Activated CD4-positive, alpha-beta T cell treated with anti-CD3 and anti-CD28 coated beads, Interleukin-2, Interleukin-6, amounts not matched to agents 100 ng/mL and 50 ng/mL, durations not matched to agents 16 hours and 8 hours (primary cell): Measurements from ENCODE around the gene PTDSS2.

Experiments used
- DNase-seq: peaks from one replicate; pipeline ENCODE4 v3.0.0-alpha.2; 2020

PTDSS2 gene

DNA sequence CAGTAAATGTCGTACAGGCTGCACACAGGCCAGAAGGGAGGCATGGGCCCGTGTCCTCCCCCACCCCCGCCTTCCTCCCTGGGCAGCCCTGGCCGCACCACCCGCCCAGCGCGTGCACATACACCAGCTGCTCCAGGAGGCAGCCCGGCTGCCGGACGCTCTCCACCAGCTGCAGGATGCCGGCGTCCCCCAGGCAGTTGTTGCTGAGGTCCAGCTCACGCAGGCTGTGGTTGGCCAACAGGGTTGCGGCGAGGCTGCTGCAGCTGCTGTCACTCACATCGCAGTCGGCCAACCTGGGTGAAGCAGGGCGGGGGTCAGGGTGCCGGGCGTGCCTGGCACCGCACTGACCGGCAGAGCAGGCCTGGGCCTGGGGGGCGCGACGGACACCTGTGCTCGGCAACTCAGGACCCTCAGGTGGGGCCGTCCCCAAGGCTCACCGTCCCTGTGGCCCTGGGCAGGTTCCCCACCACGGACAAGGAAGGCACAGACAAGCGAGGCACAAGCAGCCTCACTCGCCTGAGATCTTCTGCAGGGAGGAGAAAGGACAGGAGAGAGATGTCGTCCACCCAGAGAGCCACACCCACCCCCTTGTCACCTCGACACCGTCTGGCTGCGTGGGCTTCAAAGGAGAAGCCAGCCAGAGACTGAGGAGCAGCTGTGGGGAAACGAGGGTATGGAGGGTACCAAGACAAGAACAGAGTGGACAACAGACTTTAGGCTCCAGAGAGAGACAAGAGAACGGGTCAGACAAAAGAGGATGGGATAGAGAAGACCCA is 44.9 kb downstream of the PTDSS2 start:
- DNase-seq: no peak

DNA sequence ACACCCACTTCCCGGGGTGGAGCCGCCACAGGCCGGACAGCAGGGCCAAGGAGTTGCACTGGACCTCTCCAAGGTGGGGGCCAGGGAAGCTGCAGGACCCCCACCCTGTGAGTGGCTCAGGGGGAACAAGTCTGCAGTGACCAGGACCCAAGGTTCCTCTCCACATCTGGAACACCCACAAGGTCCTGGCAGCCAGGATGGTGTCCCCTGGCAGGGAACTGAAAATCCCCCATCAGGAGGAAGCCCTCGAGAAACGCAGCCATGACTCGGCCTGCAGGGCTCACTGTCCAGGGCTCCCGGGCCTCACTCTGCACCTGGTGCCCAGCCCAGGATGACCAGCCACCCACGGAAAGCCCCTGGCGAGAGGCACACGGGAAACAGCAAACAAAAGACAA is 45.5 kb downstream of the PTDSS2 start:
- no peak for DNase-seq

DNA sequence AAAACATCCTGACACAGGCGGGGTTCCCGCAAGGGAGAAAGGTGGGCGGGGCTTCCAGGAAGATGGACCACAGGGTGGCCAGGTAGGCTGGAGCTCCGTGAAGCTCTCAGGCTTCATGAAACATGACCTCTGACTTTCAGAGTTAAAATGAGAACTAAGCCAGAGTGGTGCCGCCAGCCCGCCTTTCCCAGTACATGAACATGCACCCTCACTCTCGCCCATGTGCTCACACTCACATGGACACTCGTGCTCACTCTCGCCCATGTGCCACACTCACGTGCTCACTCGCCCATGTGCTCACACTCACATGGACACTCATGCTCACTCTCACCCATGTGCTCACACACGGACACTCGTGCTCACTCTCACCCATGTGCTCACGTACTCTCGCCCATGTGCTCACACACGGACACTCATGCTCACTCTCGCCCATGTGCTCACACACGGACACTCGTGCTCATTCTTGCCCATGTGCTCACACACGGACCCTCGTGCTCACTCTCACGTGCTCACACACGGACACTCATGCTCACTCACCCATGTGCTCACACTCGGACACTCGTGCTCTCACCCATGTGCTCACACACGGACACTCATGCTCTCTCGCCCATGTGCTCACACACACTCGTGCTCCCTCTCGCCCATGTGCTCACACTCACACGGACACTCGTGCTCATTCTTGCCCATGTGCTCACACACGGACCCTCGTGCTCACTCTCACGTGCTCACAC is 46.9 kb downstream of the PTDSS2 start:
- DNase-seq: no peak

DNA sequence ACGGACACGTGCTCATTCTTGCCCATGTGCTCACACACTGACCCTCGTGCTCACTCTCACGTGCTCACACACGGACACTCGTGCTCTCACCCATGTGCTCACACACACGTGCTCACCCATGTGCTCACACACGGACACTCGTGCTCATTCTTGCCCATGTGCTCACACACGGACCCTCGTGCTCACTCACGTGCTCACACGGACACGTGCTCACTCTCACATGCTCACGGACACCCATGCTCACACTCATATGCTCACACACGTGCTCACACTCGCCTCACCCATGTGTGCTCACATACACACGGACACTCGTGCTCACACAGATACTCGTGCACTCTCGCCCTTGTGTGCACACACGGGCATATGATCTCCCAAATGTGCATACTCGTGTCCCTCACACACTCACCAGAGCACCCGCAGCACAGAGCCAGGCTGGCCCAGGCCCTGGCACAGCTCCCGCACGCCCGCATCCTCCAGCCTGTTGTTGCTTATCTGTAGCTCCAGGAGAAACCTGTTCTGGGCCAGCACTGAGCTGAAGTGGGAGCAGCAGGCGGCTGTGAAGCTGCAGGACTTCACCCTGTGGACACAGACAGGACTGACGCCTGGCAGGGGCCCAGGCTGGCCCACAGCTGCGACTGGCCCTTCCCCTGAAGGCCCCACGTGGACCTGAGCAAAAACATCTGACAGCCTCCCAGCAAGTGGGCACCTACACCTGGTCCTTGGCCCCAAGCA is 47.7 kb downstream of the PTDSS2 start:
- no peak for DNase-seq

DNA sequence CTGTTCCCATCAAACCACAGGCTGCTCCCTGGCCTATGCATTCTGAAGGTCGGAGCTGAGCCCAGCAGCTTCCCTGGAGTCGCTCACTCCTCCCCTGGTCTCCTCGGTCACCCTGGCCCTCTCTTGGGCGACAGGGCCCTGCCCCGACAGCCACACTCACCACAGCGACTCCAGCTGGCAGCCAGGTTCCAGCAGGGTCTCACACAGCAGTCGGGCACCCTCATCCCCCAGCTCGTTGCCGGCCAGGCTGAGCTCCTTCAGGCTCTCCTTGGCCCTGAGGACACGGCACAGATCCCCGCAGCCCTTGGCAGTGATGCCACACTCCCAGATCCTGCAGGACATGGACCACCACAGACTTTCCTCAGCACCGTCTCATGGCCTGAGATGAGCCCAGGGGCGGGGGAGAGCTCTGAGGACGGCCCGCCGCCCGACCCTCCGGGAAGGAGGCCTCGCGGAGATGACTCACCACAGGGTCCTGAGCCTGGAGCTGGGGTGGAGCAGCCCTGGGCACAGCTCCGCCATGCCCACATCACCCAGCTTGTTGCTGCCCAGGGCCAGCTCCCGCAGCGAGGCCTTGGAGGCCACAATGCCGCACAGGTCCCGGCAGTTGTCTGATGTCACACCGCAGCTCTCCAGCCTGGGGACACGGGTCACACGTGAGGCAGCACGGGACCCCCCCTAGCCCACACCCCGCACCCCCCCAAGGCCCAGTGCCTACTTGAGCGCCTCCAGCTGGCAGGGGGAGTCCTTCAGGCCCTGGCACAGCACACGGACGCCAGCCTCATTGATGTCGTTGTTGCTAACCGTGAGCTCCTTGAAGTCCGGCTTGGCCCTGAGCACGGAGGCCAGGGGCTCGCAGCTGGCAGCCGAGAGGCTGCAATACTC is 48.5 kb downstream of the PTDSS2 start:
- no peak for DNase-seq

DNA sequence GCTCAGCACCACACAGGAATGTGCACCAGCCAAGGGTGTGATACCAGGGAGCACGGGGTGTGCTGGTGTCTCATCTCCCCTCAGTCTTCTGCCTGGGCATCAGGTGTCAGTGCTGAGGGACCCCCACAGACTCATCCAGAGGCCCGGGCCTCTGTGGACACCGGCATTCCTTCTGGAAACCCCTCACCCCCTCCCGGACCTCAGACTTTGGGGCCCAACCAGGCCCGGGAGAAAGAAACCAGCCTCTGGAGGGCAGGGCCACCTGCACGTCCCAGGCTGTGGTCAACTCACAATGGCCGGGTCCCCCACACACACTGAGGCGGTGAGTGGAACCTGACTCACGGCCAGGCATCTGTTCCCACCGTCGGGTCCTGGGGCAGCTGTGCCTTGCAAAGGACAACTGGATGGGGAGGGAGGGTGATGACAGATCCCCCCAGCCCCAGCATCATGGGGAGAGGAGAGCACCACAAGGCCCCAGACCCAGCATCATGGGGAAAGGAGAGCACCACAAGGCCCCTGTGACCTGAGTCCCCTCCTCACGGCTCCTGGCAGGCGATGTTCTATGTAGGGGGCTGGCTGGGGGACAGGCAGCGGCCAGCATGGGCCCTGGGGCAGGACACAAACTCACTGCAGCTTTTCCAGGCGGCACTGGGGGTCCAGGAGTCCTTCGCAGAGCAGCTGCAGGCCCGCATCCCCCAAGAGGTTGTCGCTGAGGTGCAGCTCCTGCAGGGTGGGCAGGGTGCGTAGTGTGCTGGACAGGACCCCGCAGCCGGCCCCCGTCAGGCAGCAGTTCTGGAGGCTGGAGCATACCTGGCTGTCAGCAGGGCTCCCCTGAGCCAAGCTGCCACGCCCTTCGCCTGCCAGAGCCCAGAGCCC is 49.4 kb downstream of the PTDSS2 start:
- no peak for DNase-seq

DNA sequence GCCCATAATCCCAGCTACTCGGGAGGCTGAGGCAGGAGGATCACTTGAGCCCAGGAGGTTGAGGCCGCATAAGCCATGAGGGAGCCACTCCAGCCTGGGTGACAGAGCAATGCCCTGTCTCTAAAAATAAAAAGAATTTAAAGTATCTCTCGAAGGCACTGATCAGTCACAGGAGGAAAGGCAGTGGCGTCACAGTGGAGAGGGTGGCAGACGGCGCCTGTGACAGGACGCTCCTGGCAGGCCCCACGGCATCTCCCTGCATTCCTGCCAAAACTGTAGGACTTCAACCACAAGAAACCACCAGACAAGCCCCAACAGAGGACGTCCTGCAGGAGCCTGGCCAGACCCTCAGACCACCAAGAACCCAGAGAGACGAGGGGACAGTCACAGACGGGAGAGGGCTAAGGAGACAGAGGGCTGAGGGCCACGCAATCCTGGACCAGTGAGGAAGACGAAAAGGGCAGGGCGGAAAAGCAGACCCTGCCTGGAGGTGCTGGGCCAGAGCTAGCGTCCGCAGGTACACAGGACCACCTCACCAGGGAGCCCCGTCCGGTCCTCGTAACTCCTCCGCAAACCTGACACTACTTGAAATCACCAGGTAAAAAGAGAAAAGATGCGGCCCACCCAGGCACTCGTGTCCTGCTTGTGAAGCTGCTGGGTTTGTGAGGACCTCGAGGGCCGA is 51.1 kb downstream of the PTDSS2 start:
- no peak for DNase-seq

DNA sequence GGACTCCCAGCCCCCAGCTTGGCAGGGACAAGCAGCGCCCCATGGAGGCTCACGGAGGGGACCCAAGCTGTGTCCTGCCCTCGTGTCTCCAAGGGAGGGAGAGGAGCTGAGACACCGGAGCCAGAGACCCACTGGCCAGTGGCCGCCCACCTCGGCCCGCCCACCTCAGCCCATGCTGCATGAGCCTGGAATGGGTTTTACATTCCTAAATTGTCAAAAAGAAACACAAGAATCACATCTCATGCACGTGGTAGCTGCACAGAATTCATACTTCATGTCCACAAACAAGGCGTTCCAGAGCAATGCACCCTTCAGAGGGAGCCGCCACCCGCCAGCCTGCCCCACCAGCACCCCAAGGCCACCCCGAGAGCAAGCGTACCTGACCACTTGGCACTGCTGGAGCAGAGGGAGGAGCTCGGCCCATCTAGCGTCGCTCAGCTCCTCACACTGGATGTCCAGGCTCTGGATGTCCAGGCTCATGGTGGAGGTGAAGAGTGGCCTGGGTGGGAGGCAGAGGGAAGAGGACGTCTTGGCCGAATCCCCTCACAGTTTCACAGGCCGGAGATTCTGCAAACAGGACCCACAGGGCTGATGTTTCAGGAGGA is 51.7 kb downstream of the PTDSS2 start:
- DNase-seq: no peak

DNA sequence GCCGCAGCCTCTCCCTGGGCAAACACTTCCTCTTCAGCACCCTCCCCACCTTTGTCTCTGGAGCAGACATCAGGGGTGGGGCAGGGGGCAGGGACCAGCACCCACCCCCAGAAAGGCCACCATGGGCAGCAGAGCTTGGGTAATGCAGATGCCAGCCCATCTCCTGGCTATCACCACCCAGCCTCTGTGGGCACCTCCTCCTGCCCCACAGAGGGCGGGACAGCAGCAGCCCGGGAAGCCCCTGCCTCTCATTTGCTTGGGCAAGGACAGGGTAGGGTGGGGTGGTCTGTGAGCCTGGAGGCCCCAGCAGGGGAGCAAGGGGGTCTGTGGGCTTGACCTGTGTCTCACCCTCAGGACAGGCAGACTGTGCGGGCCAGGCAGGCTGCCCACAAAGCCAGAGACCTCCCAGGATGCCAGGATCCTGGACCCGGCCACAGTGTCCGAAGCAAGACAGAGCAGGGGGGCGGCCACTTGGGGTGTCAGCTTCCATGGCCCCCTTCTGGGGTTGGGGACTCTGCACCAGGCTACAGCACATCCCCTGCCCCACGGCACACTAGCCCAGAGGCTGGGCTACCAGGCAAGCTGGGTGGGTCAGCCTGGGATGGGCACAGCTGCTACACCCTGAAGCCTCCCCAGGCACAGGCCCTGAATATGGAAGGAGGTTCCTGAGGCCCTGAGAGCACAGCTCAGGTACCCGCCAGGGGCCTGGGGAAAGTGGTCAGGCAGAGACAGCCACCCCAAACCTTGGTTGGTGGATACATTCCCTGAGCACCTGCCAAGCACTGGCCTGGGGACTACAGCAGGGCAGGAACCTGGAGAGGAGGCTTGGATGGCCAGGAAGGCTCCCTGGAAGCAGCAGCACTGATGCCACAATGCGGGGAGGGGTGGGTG is 52.5 kb downstream of the PTDSS2 start:
- DNase-seq: no peak

DNA sequence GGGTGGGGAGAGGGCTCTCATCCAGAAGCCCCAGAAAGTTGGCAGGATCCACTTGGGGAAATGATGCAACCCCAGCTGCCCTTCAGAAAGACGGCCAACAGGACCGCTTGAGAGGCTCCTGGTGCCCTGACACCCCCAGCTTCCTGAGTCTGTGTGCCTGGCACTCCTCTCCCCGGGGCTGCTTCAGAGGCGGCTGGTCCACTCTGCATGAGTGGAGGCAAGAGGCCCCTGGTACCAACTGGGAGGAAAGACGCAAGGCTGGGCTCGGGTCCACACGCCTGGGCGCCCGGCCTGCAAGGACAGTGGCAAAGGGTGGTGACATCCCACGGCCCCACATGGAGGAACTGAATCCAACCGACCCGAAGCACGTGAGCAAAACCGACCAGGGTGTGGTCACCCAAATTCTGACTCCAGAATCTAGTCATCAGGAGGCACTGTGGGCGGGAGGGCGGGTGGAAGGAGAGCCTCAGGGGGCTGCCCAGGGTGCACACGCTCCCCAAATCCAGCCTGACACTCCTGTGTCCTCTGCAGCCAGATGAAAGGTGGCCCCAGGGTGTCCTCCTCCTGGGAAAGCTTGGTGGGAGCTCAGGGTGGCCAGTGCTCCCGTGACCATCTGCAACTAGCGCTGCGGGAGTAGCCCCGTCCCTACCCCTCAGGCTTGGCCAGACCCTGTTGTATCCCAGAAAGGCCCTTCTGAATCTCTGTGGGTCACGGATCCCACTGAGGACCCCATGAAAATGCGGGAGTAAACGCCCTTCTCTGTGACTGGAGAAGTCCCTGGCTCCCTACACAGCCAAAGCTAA is 53.3 kb downstream of the PTDSS2 start:
- DNase-seq: peak; percentile 77

DNA sequence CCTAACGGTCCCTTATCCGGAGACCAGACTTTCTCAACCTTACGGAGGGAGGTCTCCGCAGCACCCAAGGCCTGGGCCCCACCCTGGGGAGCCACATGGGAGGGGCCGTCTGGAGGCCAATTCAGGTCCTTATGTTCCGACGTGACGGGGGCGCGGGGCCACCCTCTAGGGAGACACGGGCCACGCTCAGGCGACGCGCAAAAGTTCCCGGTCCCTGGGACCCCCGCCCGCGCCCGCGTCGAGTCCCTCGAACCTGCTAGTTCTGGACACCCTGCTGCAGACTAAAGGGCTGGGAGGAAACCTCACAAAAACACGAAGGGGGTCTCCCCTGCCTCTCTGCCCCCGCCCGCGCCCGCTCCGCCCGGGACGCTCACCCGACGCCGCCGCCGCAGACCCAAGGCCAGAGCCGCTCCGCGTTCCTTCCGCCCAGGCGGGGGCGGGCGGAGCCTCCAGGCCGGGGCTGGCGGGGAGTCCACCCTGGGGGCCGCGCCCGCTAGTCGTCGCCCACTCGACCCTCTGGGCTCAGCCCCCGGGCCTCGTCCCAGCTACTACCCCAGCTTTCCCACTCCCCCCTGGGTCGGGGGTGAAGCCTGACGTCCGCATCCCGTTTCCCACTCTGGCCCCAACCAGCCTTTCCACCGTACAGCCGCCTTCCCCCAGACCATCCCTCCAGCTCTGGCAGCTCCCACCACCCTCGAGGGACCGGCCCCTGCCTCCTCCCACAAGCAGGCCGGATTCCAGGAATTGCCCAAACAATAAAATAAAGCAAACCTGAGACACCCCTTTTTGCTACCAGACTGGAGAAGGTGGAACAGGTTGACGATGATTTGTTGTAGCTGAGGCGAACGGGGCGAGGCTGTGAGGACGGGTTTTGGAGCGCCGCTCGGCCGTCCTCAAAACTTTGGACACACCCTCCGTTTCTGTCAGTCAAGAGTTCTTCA is 54.2 kb downstream of the PTDSS2 start:
- DNase-seq: peak; percentile 39

DNA sequence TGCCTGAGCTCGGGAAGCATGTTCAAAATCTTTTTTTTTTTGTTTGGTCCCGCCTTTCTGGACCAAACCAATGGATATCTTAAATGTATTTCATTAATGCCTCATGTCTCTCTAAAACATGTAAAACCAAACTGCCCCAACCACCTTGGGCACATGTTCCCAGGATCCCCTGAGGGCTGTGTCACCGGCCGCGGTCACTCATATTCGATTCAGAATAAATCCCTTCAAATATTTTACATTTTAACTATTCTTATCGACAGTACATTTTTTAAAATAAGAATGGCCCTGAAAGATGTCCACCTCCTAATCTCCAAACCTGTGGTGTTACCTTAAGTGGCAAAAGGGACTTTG is 54.9 kb downstream of the PTDSS2 start:
- DNase-seq: no peak

DNA sequence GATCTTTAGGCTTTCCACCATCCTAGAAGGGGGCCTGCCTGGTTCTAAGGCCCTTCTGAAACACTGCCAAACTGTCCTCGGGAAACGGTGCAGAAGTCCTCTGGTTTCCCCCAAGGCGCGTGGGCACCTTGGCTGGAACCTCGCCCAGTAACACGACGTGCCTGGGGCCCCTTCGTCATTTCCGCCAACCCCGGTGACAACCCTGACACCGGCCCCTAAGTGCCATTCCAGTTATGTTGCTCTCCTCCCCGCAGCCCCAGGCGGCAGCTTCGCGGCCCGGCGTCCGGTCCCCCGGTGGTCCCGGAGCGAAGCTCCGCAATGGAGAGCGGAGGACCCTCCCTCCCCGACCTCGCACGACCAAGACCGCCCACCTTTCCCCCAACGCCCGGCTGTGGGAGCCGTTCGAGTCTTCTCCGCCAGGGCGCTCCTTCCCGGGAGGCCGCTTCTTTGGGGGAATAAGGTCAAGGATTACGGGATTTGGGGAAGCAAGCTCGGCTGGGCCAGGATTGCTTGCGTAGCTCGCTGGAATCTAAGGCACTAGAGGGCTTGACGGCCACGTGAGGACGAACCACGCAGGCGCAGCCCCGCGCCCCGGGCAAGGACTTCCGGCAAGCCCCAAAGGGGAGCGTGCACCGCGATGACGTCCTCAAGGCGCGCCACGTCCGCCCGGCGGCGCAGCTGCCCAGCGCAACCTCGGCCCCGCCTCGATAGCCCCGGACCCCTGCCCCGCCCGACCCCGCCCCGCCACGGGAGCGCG is 56.3 kb downstream of the PTDSS2 start:
- DNase-seq: peak; percentile 98

DNA sequence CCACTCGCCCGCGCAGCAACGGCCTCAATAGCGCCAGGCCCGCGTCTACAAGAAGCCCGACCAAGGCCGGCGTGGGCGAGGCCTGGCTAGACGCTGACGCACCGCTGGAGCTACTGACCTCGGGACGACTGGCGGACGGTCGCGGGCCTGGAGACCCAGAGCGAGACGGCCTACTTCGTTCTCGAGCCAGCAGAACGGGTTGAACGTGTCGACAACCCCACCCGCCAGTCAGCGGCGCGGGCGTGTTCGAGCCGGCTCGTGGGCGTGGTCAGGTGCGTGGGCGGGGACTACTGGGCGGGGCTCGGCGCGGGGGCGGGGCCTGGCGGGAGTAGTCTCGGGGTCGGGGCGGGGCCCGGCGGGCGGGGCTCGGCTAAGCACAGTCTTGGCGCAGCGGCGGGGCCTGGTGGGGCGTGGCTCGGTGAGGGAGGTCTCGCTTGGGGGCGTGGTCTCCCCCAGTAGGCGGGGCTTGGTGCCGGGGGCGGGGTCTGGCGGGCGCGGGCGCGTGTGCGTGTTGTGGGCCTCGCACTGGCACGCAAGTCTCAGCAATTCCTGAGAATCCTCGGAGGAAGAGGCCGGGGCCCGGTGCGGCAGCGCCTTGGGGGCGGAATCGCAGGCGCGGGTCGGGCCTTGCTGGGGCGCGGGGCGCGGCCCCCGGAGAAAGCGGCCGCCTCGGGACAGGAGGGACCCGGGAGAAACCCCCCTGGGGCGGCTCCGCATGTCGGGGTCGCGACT is 57.1 kb downstream of the PTDSS2 start, which contains the start of gene RNH1:
RNH1 (minus strand) TSS at position 248 of the 732 bp plus-strand sequence. CDS start 5,080 bp downstream, outside the sequence.
- peak; percentile 100 for DNase-seq

DNA sequence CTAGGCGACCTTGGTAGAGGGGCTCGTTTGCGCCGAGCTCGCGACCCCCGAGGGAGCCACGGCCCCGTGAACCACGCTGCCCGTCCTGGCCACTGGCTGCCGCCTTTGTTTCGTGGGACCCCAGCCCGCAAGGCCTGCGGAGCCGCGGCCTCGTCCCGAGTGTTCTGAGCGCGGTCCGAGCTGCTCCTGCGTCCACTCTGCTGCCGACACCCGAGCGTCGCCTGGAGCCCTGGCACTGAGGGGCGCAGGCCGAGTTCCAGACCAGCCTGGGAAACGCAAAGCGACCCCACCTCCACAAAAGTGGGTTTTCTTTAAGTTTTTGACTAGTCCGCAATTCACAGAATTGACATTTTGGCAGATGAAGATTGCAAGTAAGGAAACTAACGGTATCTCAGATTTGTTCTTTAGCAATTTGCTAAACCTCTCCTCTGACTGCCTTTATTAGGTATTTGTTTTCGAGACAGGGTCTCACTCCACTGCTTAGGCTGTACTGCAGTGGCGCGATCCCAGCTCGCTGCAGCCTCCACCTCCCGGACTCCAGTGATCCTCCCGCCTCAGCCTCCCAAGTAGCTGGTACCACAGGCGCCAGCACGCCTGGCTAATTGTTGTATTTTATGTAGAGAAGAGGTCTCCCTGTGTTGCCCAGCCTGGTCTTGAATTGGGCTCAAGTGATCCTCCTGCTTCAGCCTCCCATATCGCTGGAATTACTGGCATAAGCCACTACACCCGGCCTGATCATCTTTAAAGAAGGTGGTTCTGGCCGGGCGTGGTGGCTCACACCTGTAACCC is 57.8 kb downstream of the PTDSS2 start:
- no peak for DNase-seq
